B cell (primary cell): Measurements from ENCODE around the gene PRAME. TPM values are rescaled to one million over a fixed set of nuclear protein-coding genes. Genes with fewer than 3 reads are reported as not detected.

Experiments used
- ATAC-seq: fragments of 200-7000 bp; cut with Tn5 transposase; one replicate; pipeline ENCODE4 v1.10.0; 2021; ENCODE audit warnings: low read depth, mild to moderate bottlenecking, moderate number of reproducible peaks, moderate library complexity
- CTCF ChIA-PET: fragments of 350-600 bp; sonication (Branson Sonifier 250); formaldehyde crosslinking; loops from one replicate; lab custom pipeline; 2021; ENCODE audit warnings: antibody characterized with exemption, inconsistent platforms; lab: Charles Lee
- POLR2A ChIA-PET: fragments of 350-600 bp; sonication (Branson Sonifier 250); formaldehyde crosslinking; loops from one replicate; lab custom pipeline; 2021; ENCODE audit warnings: antibody characterized with exemption; lab: Charles Lee
- DNase-seq: peaks from one replicate; pipeline ENCODE4 v3.0.0; 2013
- H2AFZ ChIP-seq: 2 replicates; pipeline ENCODE4 v1.6.1; 2012; ENCODE audit warnings: mild to moderate bottlenecking, low read depth, low read length; ENCODE audit not compliant: insufficient read depth, poor library complexity, severe bottlenecking
- H3K27ac ChIP-seq, 2 donors: 1 replicate in 1 of 2; 2 replicates in 1 of 2; pipeline ENCODE4 v1.5.1; 2012 to 2013; ENCODE audit warnings: low read length in 2 of 2, mild to moderate bottlenecking in 2 of 2, moderate library complexity in 1 of 2
- H3K27me3 ChIP-seq, 4 experiments: fragments of 200-600 bp in 1 of 4; sonication (generic) in 1 of 4; replicated peaks in 1 of 4; 1 replicate in 2 of 4; 2 replicates in 2 of 4; pipeline versions ENCODE4 v1.6.1 to v1.7.0; 2013 to 2016; ENCODE audit warnings: low read length in 3 of 4, mild to moderate bottlenecking in 2 of 4, mixed read lengths in 1 of 4, moderate library complexity in 1 of 4; ENCODE audit not compliant: insufficient read depth in 4 of 4, control insufficient read depth in 3 of 4; ENCODE audit errors: control extremely low read depth in 1 of 4
- H3K36me3 ChIP-seq, 2 experiments: replicated peaks in 1 of 2; 1 replicate in 1 of 2; 2 replicates in 1 of 2; pipeline versions ENCODE4 v1.6.1 to v1.7.1; 2013; ENCODE audit warnings: low read length in 1 of 2; ENCODE audit not compliant: insufficient read depth in 2 of 2, control insufficient read depth in 1 of 2; ENCODE audit errors: control extremely low read depth in 1 of 2, extremely low read depth in 1 of 2
- H3K4me1 ChIP-seq, 2 donors: fragments of 200-600 bp in 1 of 2; sonication (generic) in 1 of 2; 1 replicate in 1 of 2; 2 replicates in 1 of 2; pipeline versions ENCODE4 v1.5.1 to v1.6.1; 2013 to 2017; ENCODE audit warnings: low read length in 2 of 2; ENCODE audit not compliant: control insufficient read depth in 2 of 2, insufficient read depth in 2 of 2
- H3K4me2 ChIP-seq: replicated peaks from 2 replicates; pipeline ENCODE3; 2012; ENCODE audit warnings: mild to moderate bottlenecking, low read depth, low read length; ENCODE audit not compliant: poor library complexity, severe bottlenecking
- H3K4me3 ChIP-seq, 5 experiments: fragments of 200-600 bp in 1 of 5; sonication (generic) in 1 of 5; 1 replicate in 3 of 5; 2 replicates in 2 of 5; pipeline versions ENCODE4 v1.5.1 to v1.7.0; 2011 to 2016; ENCODE audit warnings: low read length in 4 of 5, mild to moderate bottlenecking in 4 of 5, low read depth in 2 of 5, control low read depth in 1 of 5, moderate library complexity in 1 of 5; ENCODE audit not compliant: insufficient read depth in 1 of 5; ENCODE audit errors: control extremely low read depth in 1 of 5, extremely low read depth in 1 of 5
- H3K79me2 ChIP-seq: fragments of 200-600 bp; sonication (generic); one replicate; pipeline ENCODE4 v1.6.0; 2016; ENCODE audit warnings: low read length; ENCODE audit not compliant: control insufficient read depth, insufficient read depth
- H3K9ac ChIP-seq: fragments of 200-600 bp; sonication (generic); 2 replicates; pipeline ENCODE4 v1.6.1; 2017; ENCODE audit warnings: mild to moderate bottlenecking, low read length, moderate library complexity
- H3K9me3 ChIP-seq, 3 donors: one replicate each; pipeline versions ENCODE4 v1.6.1 to v1.7.1; 2013; ENCODE audit warnings: low read length in 2 of 3; ENCODE audit not compliant: control insufficient read depth in 2 of 3, insufficient read depth in 1 of 3; ENCODE audit errors: control extremely low read depth in 1 of 3
- H4K20me1 ChIP-seq: 2 replicates; pipeline ENCODE4 v1.6.0; 2012; ENCODE audit warnings: mild to moderate bottlenecking, low read length; ENCODE audit not compliant: insufficient read depth, control insufficient read depth, poor library complexity, severe bottlenecking
- H3K27ac Mint-ChIP-seq: one replicate; pipeline ENCODE4 v1.8.0; 2021; ENCODE audit warnings: mixed read lengths
- H3K27me3 Mint-ChIP-seq: one replicate; pipeline ENCODE4 v1.8.0; 2021; ENCODE audit warnings: mixed read lengths
- H3K4me1 Mint-ChIP-seq: one replicate; pipeline ENCODE4 v1.8.0; 2021; ENCODE audit warnings: mixed read lengths
- H3K4me3 Mint-ChIP-seq: one replicate; pipeline ENCODE4 v1.8.0; 2021; ENCODE audit warnings: mixed read lengths
- H3K9me3 Mint-ChIP-seq: one replicate; pipeline ENCODE4 v1.8.0; 2022; ENCODE audit warnings: mixed read lengths; ENCODE audit not compliant: insufficient read depth
- CTCF ChIP-seq: fragments of 200-600 bp; IDR thresholded peaks from one replicate; pipeline ENCODE4 v1.8.0; 2022; ENCODE audit warnings: antibody characterized with exemption, mild to moderate bottlenecking
- EZH2 ChIP-seq: IDR thresholded peaks from 2 replicates; pipeline ENCODE4 v1.6.1; 2012; ENCODE audit warnings: borderline replicate concordance, low read depth, mild to moderate bottlenecking, moderate library complexity, low read length; ENCODE audit not compliant: insufficient read depth, poor library complexity, severe bottlenecking
- WGBS: methylation state at CpG from one replicate; pipeline ENCODE4 v1.1.5; 2013; ENCODE audit warnings: missing lambda C conversion rate; ENCODE audit not compliant: insufficient coverage; 5-methylcytosine and 5-hydroxymethylcytosine counted together
- intact Hi-C: fragments of 100-400 bp; cut with micrococcal nuclease; formaldehyde crosslinking; loops from one replicate; pipeline ENCODE4 v1.10.0; 2022
- polyA plus RNA-seq: library from polyadenylated mRNA; depleted of rRNA; stranded (reverse); fragments of >200 nt; gene quantifications from 2 replicates; pipeline ENCODE4 v1.2.3, GENCODE V29; 2012
- total RNA-seq, 2 donors: library from RNA; stranded (reverse); fragments of 120-200 nt in 1 of 2; gene quantifications; 1 replicate in 1 of 2; 2 replicates in 1 of 2; pipeline versions ENCODE4 v1.2.3 to v1.2.4, GENCODE V29; 2013 to 2022

Gene PRAME
- total and polyA plus RNA-seq, 2 donors (not counting 1 experiment from before 2014, with no cell fraction given) = 0.63 TPM; not detected in 1

DNA sequence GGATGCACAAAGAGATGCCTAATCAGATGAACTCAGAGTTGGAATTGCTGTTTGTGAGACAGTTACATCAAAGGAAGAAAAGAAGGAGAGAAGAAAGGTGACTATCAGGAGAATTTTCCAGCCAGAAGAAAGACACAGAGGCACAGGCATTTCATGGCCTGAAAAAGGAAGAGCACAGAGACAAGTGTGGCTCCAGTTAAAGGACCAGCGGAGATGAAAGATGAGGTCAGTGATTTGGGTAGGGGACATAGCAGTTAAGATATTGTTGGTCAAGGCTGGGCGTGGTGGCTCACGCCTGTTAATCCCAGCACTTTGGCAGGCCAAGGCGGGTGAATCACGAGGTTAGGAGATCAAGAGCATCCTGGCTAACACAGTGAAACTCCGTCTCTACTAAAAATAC, 35.6 kb downstream of the PRAME start:
- H3K27ac ChIP-seq = no peak overlapping the region
- no peaks in the 10 kb centered on the region for H3K4me1 ChIP-seq
- no peaks in the 10 kb centered on the region for H3K79me2 ChIP-seq
- ChIA-PET POLR2A (no interaction called here), CTCF (interaction anchor here (1.3 kb wide), 1 partner anchor 15 kb away, joined by 3 read pairs; the partner anchor contains the start of gene ZNF280B)
- Mint-ChIP-seq H3K27ac (no peak overlapping the region), H3K9me3 (peaks cover 2% of the 10 kb centered on the region), H3K27me3 (peaks cover 3% of the 10 kb centered on the region), H3K4me3 (no peak overlapping the region), H3K4me1 (peaks cover 3% of the 10 kb centered on the region)
- H4K20me1 ChIP-seq = no peaks in the 10 kb centered on the region
- H3K4me3 ChIP-seq = no peak overlapping the region
- H3K9me3 ChIP-seq = peaks cover 0 to 1% (median 0%) of the 10 kb centered on the region in 3 donors
- WGBS = 91% methylated on average over 1 of the region's 6 CpGs
- no peaks in the 10 kb centered on the region for H3K36me3 ChIP-seq
- TF ChIP-seq EZH2 (no peak), CTCF (no peak)
- intact Hi-C loops = no loop called here
- no peak overlapping the region for H2AFZ ChIP-seq
- no peak overlapping the region for H3K9ac ChIP-seq
- DNase-seq (no peak), ATAC-seq (no peak)
- no peak overlapping the region for H3K4me2 ChIP-seq
- H3K27me3 ChIP-seq = peaks cover 0 to 5% (median 0%) of the 10 kb centered on the region in 4 experiments

GRCh38 chr22:22521631-22522030, 37.4 kb downstream of the PRAME start:
- Histone ChIP-seq H3K4me3 (no peak overlapping the region), H3K9ac (no peak overlapping the region), H4K20me1 (no peaks in the 10 kb centered on the region), H3K4me1 (no peaks in the 10 kb centered on the region), H3K79me2 (no peaks in the 10 kb centered on the region), H3K27ac (no peak overlapping the region), H3K4me2 (no peak overlapping the region), H3K9me3 (no peaks in the 10 kb centered on the region), H3K27me3 (peaks cover 0 to 11% (median 0%) of the 10 kb centered on the region in 4 experiments), H3K36me3 (no peaks in the 10 kb centered on the region), H2AFZ (no peak overlapping the region)
- no CpG with 5 or more reads among the region's 8 CpGs for WGBS
- H3K4me3 Mint-ChIP-seq = no peak overlapping the region
- intact Hi-C loops = no loop called here
- H3K27ac Mint-ChIP-seq = no peak overlapping the region
- peaks cover 3% of the 10 kb centered on the region for H3K4me1 Mint-ChIP-seq
- POLR2A ChIA-PET = no interaction called here
- ATAC-seq (no peak), DNase-seq (no peak)
- CTCF ChIA-PET = no interaction called here
- no peaks in the 10 kb centered on the region for H3K9me3 Mint-ChIP-seq
- TF ChIP-seq EZH2 (no peak), CTCF (no peak)
- peaks cover 7% of the 10 kb centered on the region for H3K27me3 Mint-ChIP-seq
